Measurements from ENCODE around the gene TACSTD2.
"Not testable (repeated sequence)": the region's sequence is repeated elsewhere in the genome, so short reads cannot be mapped to it uniquely, and the experiment has no call there.

GRCh38 chr1:58563715-58564114, 13.3 kb downstream of the TACSTD2 start:
- not testable (repeated sequence) for TF ChIP-seq POLR2A, POLR2AphosphoS5, CTCF (IDR thresholded peaks at IDR 0.05)
